IMR-90 (cell line): ENCODE measurements around the gene GLG1. TPM values are rescaled to one million over a fixed set of nuclear protein-coding genes. Genes with fewer than 3 reads are reported as not detected.

Experiments
- ATAC-seq: fragments of 200-7000 bp; cut with Tn5 transposase; 2 replicates; pipeline ENCODE4 v1.9.1; 2020; ENCODE audit warnings: low read depth, mild to moderate bottlenecking, moderate library complexity
- BruUV-seq: library from RNA; stranded (reverse); fragments of 400-500 nt; replicated peaks from 2 replicates; lab custom pipeline; 2021; lab: Mats Ljungman, UMichigan
- CTCF ChIA-PET: fragments of 300-600 bp; formaldehyde crosslinking; extraction: SDS; loops from one replicate; lab custom pipeline; 2021; ENCODE audit warnings: antibody characterized with exemption; lab: Yijun Ruan, JAX
- POLR2A ChIA-PET: fragments of 300-600 bp; sonication (Branson Sonifier 250); formaldehyde crosslinking; loops from one replicate; lab custom pipeline; 2022; ENCODE audit warnings: antibody characterized with exemption; ENCODE audit not compliant: unreplicated experiment; lab: Charles Lee
- DNase-seq: peaks from one replicate; pipeline ENCODE4 v3.0.0; 2013
- H2AFZ ChIP-seq: replicated peaks from 2 replicates; pipeline ENCODE3; 2013; ENCODE audit warnings: low read length, mild to moderate bottlenecking; ENCODE audit not compliant: poor library complexity
- H2AK5ac ChIP-seq: 2 replicates; pipeline ENCODE4 v1.6.1; 2013; ENCODE audit warnings: low read depth, low read length, inconsistent platforms
- H2AK9ac ChIP-seq: replicated peaks from 2 replicates; pipeline ENCODE3; 2013; ENCODE audit warnings: mild to moderate bottlenecking, low read depth, low read length, moderate library complexity; ENCODE audit not compliant: poor library complexity
- H2BK120ac ChIP-seq: 2 replicates; pipeline ENCODE4 v1.6.1; 2013; ENCODE audit warnings: low read depth, low read length, inconsistent platforms
- H2BK15ac ChIP-seq: 3 replicates; pipeline ENCODE4 v1.6.1; 2013; ENCODE audit warnings: low read depth, low read length, inconsistent platforms
- H2BK20ac ChIP-seq: 2 replicates; pipeline ENCODE4 v1.6.1; 2013; ENCODE audit warnings: low read depth, mild to moderate bottlenecking, inconsistent platforms, low read length, moderate library complexity
- H2BK5ac ChIP-seq: 2 replicates; pipeline ENCODE4 v1.6.1; 2013; ENCODE audit warnings: mild to moderate bottlenecking, low read depth, low read length, inconsistent platforms; ENCODE audit not compliant: poor library complexity, severe bottlenecking
- H3K14ac ChIP-seq: replicated peaks from 2 replicates; pipeline ENCODE4 v1.6.1; 2013; ENCODE audit warnings: low read depth, low read length, inconsistent platforms
- H3K18ac ChIP-seq: 2 replicates; pipeline ENCODE4 v1.6.1; 2013; ENCODE audit warnings: low read depth, low read length, control low read depth
- H3K23ac ChIP-seq: 2 replicates; pipeline ENCODE4 v1.6.1; 2013; ENCODE audit warnings: low read depth, low read length, inconsistent platforms
- H3K27ac ChIP-seq: 2 replicates; pipeline ENCODE4 v1.5.1; 2013; ENCODE audit warnings: mild to moderate bottlenecking, control low read depth, low read length; ENCODE audit not compliant: insufficient read depth
- H3K27me3 ChIP-seq: 2 replicates; pipeline ENCODE4 v1.6.1; 2013; ENCODE audit warnings: low read length; ENCODE audit not compliant: control insufficient read depth, insufficient read depth
- H3K36me3 ChIP-seq: 2 replicates; pipeline ENCODE4 v1.6.1; 2013; ENCODE audit warnings: low read length, mixed read lengths; ENCODE audit not compliant: control insufficient read depth, insufficient read depth
- H3K4ac ChIP-seq: 2 replicates; pipeline ENCODE4 v1.6.1; 2013; ENCODE audit warnings: low read depth, low read length, inconsistent platforms
- H3K4me1 ChIP-seq: 2 replicates; pipeline ENCODE4 v1.6.1; 2013; ENCODE audit warnings: low read length, mixed read lengths; ENCODE audit not compliant: control insufficient read depth, insufficient read depth
- H3K4me2 ChIP-seq: 2 replicates; pipeline ENCODE4 v1.6.1; 2013; ENCODE audit warnings: low read depth, mild to moderate bottlenecking, control low read depth, low read length, moderate library complexity
- H3K4me3 ChIP-seq: 2 replicates; pipeline ENCODE4 v1.5.1; 2013; ENCODE audit warnings: low read depth, mild to moderate bottlenecking, control low read depth, low read length, moderate library complexity; ENCODE audit not compliant: insufficient read depth
- H3K56ac ChIP-seq: 2 replicates; pipeline ENCODE4 v1.6.1; 2013; ENCODE audit warnings: low read length, inconsistent platforms; ENCODE audit not compliant: insufficient read depth; ENCODE audit errors: extremely low read depth
- H3K79me1 ChIP-seq, 2 experiments: 2 replicates each; pipeline ENCODE4 v1.6.1; 2013; ENCODE audit warnings: low read length in 2 of 2, inconsistent platforms in 1 of 2, low read depth in 1 of 2
- H3K9ac ChIP-seq: 2 replicates; pipeline ENCODE4 v1.6.1; 2013; ENCODE audit warnings: low read depth, low read length, control low read depth
- H3K9me1 ChIP-seq: 2 replicates; pipeline ENCODE4 v1.6.1; 2013; ENCODE audit warnings: low read length, inconsistent platforms; ENCODE audit not compliant: insufficient read depth
- H3K9me3 ChIP-seq: 2 replicates; pipeline ENCODE4 v1.6.1; 2013; ENCODE audit warnings: low read length; ENCODE audit not compliant: control insufficient read depth, insufficient read depth
- H4K20me1 ChIP-seq: 2 replicates; pipeline ENCODE4 v1.6.1; 2013; ENCODE audit warnings: low read length, inconsistent platforms; ENCODE audit not compliant: insufficient read depth
- H4K5ac ChIP-seq: 2 replicates; pipeline ENCODE4 v1.6.1; 2013; ENCODE audit warnings: mild to moderate bottlenecking, low read depth, low read length, control low read depth
- H4K8ac ChIP-seq, 2 experiments: 2 replicates each; pipeline ENCODE4 v1.6.1; 2013; ENCODE audit warnings: low read depth in 2 of 2, low read length in 2 of 2, control low read depth in 1 of 2, inconsistent platforms in 1 of 2
- H4K91ac ChIP-seq: 2 replicates; pipeline ENCODE4 v1.6.1; 2013; ENCODE audit warnings: low read depth, low read length, inconsistent platforms; ENCODE audit not compliant: insufficient read depth
- BHLHE40 ChIP-seq: fragments of 150-350 bp; IDR thresholded peaks from 2 replicates; pipeline ENCODE4 v1.6.1; 2016; ENCODE audit warnings: mild to moderate bottlenecking, low read depth, low read length
- CEBPB ChIP-seq: IDR thresholded peaks from 2 replicates; pipeline ENCODE4 v1.6.1; 2012; ENCODE audit warnings: low read depth, low read length, improper control_type of control experiment
- CHD1 ChIP-seq: IDR thresholded peaks from 2 replicates; pipeline ENCODE4 v1.6.1; 2012; ENCODE audit warnings: low read depth, low read length, improper control_type of control experiment
- FOS ChIP-seq: fragments of 150-350 bp; IDR thresholded peaks from 2 replicates; pipeline ENCODE4 v1.6.1; 2016; ENCODE audit warnings: low read depth, low read length
- MAFK ChIP-seq: IDR thresholded peaks from 2 replicates; pipeline ENCODE4 v1.6.1; 2012; ENCODE audit warnings: low read depth, low read length, improper control_type of control experiment
- MAZ ChIP-seq: IDR thresholded peaks from 2 replicates; pipeline ENCODE4 v1.6.1; 2012; ENCODE audit warnings: low read depth, mild to moderate bottlenecking, low read length, improper control_type of control experiment, moderate library complexity, borderline replicate concordance
- MXI1 ChIP-seq: IDR thresholded peaks from 2 replicates; pipeline ENCODE4 v1.6.1; 2012; ENCODE audit warnings: low read depth, mild to moderate bottlenecking, low read length, moderate library complexity, borderline replicate concordance
- NFE2L2 ChIP-seq: fragments of 150-350 bp; IDR thresholded peaks from 2 replicates; pipeline ENCODE4 v1.6.1; 2016; ENCODE audit warnings: low read depth, mild to moderate bottlenecking, low read length
- POLR2A ChIP-seq: IDR thresholded peaks from 2 replicates; pipeline ENCODE4 v1.6.1; 2012; ENCODE audit warnings: mild to moderate bottlenecking, low read depth, low read length
- RAD21 ChIP-seq: IDR thresholded peaks from 2 replicates; pipeline ENCODE4 v1.6.1; 2012; ENCODE audit warnings: low read length, improper control_type of control experiment
- RCOR1 ChIP-seq: IDR thresholded peaks from 2 replicates; pipeline ENCODE4 v1.6.1; 2012; ENCODE audit warnings: mild to moderate bottlenecking, low read length, improper control_type of control experiment; ENCODE audit not compliant: insufficient replicate concordance
- RFX5 ChIP-seq: IDR thresholded peaks from 2 replicates; pipeline ENCODE4 v1.8.0; 2012; ENCODE audit warnings: low read depth, mild to moderate bottlenecking, low read length, moderate library complexity
- SMC3 ChIP-seq: fragments of 150-350 bp; IDR thresholded peaks from 2 replicates; pipeline ENCODE4 v1.6.1; 2016; ENCODE audit warnings: low read depth, mild to moderate bottlenecking, antibody characterized with exemption, low read length, moderate library complexity
- WGBS, 2 experiments: methylation state at CpG; one replicate each; pipeline versions ENCODE4 v1.1.5 to v1.1.7; 2013; ENCODE audit warnings: missing lambda C conversion rate in 2 of 2; ENCODE audit not compliant: insufficient read length in 1 of 2; ENCODE audit errors: extremely low coverage in 2 of 2; 5-methylcytosine and 5-hydroxymethylcytosine counted together
- dilution Hi-C: fragments of 300-500 bp; cut with HindIII; formaldehyde crosslinking; loops from one replicate; pipeline ENCODE4 v1.14.3; 2018; ENCODE audit warnings: low sequenced_read_pairs; ENCODE audit not compliant: unreplicated experiment
- in situ Hi-C: fragments of 300-500 bp; cut with MboI; formaldehyde crosslinking; loops from 3 replicates; pipeline ENCODE4 v1.14.3; 2019; ENCODE audit warnings: low sequenced_read_pairs, inconsistent platforms, mixed read lengths
- intact Hi-C: fragments of 100-400 bp; cut with micrococcal nuclease; formaldehyde crosslinking; loops from 2 replicates; pipeline ENCODE4 v1.10.0; 2022
- polyA plus RNA-seq, 3 experiments: library from polyadenylated mRNA; depleted of rRNA; stranded (reverse); fragments of >200 nt; gene quantifications; 2 replicates each; pipeline ENCODE4 v1.2.3, GENCODE V29; 2012; ENCODE audit warnings: low replicate concordance in 1 of 3
- total RNA-seq: library from RNA; depleted of rRNA; stranded (reverse); fragments of >200 nt; gene quantifications from 2 replicates; pipeline ENCODE4 v1.2.3, GENCODE V29; 2012
- TF ChIP-seq, protein P1 (sequence below): conservative IDR thresholded peaks from 2 replicates; pipeline ENCODE4 v1.5.1; 2012; ENCODE audit warnings: mild to moderate bottlenecking, low read depth, low read length, improper control_type of control experiment
- TF ChIP-seq, protein P2 (sequence below): fragments of 150-350 bp; IDR thresholded peaks from 2 replicates; pipeline ENCODE4 v1.6.1; 2016; ENCODE audit warnings: low read depth, mild to moderate bottlenecking, low read length, moderate library complexity, borderline replicate concordance
- TF ChIP-seq, protein P3 (sequence below): fragments of 150-350 bp; IDR thresholded peaks from 2 replicates; pipeline ENCODE4 v1.6.1; 2017; ENCODE audit warnings: mild to moderate bottlenecking, antibody characterized with exemption, low read length, low read depth

GLG1 gene
- total and polyA plus RNA-seq, 2 of the 4 experiments (the other 2 are of a cell fraction) = 91.0 to 107 TPM

DNA sequence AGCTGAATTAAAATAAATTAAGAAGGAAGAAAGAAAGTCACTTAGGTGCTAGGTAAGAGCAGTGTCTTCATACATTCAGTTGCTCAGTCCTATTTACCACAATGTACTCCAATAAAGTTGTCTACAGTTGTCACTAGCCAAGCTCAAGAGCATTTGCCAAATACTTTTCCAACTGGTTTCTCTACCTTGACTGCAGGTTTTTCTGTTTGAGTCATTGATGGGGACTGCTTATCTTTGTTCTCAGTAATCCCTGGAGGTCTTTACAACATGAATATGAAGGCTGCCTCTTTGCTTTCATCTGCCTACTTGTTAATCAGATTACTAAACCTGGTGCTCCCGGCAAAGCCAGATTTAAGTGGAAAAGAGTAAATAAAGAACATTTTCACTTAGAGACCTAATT is 121.0 kb downstream of the GLG1 start:
- ATAC-seq = no peak
- no TSS peak for BruUV-seq
- Histone ChIP-seq H3K9me1 (0 out of 2 replicates have a peak, but pooled peaks cover 2% of the 10 kb centered on the region), H3K9ac (no peak overlapping the region), H3K4me3 (no peak overlapping the region), H4K20me1 (no peaks in the 10 kb centered on the region), H3K4me2 (no peak overlapping the region), H3K9me3 (no peaks in the 10 kb centered on the region), H2BK120ac (no peak overlapping the region), H3K4me1 (no peaks in the 10 kb centered on the region), H3K36me3 (peaks cover 23% of the 10 kb centered on the region), H3K27me3 (no peaks in the 10 kb centered on the region), H3K23ac (no peak overlapping the region), H2BK5ac (no peak overlapping the region), H3K18ac (no peak overlapping the region), H2BK20ac (no peak overlapping the region), H3K4ac (no peak overlapping the region), H3K56ac (no peak overlapping the region), H3K27ac (no peak overlapping the region), H4K8ac (no peak overlapping the region), H4K5ac (no peak overlapping the region), H4K91ac (no peak overlapping the region), H2BK15ac (no peak overlapping the region), H3K14ac (no peak overlapping the region), H2AK9ac (no peak overlapping the region), H3K79me1 (peaks cover 3 to 18% of the 10 kb centered on the region in 2 experiments; a peak in 3 of 4 replicates), H2AFZ (no peak overlapping the region), H2AK5ac (no peak overlapping the region)
- WGBS, 2 experiments = no CpG with 5 or more reads among the region's 1 CpG
- ChIA-PET CTCF (no interaction called here), POLR2A (interaction anchor here (0.6 kb wide), 1 partner anchor 27 kb away, joined by 3 read pairs; no protein-coding TSS in a partner anchor)
- in situ Hi-C loops = loop anchor here (10.0 kb wide), 1 partner anchor 139 kb away; no protein-coding TSS in a partner anchor
- dilution Hi-C loops = no loop called here
- DNase-seq = no peak
- TF ChIP-seq SMC3 (no peak), FOS (no peak), BHLHE40 (no peak), CEBPB (no peak), POLR2A (no peak), RAD21 (no peak), MAZ (no peak), MXI1 (no peak), MAFK (no peak), RCOR1 (no peak), CHD1 (no peak), RFX5 (no peak), NFE2L2 (no peak)
- TF ChIP-seq, protein P1, sequence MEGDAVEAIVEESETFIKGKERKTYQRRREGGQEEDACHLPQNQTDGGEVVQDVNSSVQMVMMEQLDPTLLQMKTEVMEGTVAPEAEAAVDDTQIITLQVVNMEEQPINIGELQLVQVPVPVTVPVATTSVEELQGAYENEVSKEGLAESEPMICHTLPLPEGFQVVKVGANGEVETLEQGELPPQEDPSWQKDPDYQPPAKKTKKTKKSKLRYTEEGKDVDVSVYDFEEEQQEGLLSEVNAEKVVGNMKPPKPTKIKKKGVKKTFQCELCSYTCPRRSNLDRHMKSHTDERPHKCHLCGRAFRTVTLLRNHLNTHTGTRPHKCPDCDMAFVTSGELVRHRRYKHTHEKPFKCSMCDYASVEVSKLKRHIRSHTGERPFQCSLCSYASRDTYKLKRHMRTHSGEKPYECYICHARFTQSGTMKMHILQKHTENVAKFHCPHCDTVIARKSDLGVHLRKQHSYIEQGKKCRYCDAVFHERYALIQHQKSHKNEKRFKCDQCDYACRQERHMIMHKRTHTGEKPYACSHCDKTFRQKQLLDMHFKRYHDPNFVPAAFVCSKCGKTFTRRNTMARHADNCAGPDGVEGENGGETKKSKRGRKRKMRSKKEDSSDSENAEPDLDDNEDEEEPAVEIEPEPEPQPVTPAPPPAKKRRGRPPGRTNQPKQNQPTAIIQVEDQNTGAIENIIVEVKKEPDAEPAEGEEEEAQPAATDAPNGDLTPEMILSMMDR = no peak
- TF ChIP-seq, protein P2, sequence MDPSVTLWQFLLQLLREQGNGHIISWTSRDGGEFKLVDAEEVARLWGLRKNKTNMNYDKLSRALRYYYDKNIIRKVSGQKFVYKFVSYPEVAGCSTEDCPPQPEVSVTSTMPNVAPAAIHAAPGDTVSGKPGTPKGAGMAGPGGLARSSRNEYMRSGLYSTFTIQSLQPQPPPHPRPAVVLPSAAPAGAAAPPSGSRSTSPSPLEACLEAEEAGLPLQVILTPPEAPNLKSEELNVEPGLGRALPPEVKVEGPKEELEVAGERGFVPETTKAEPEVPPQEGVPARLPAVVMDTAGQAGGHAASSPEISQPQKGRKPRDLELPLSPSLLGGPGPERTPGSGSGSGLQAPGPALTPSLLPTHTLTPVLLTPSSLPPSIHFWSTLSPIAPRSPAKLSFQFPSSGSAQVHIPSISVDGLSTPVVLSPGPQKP = no peak
- TF ChIP-seq, protein P3, sequence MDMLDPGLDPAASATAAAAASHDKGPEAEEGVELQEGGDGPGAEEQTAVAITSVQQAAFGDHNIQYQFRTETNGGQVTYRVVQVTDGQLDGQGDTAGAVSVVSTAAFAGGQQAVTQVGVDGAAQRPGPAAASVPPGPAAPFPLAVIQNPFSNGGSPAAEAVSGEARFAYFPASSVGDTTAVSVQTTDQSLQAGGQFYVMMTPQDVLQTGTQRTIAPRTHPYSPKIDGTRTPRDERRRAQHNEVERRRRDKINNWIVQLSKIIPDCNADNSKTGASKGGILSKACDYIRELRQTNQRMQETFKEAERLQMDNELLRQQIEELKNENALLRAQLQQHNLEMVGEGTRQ = no peak
- intact Hi-C loops = no loop called here
